NCI-H510A (cell line): ENCODE results near the gene BACE1.
"Not testable (repeated sequence)": the region's sequence is repeated elsewhere in the genome, so short reads cannot be mapped to it uniquely, and the experiment has no call there.

Experiments
- DNase-seq: peaks from one replicate; lab custom pipeline; 2025; lab: John Stamatoyannopoulos, UW

BACE1 gene

DNA sequence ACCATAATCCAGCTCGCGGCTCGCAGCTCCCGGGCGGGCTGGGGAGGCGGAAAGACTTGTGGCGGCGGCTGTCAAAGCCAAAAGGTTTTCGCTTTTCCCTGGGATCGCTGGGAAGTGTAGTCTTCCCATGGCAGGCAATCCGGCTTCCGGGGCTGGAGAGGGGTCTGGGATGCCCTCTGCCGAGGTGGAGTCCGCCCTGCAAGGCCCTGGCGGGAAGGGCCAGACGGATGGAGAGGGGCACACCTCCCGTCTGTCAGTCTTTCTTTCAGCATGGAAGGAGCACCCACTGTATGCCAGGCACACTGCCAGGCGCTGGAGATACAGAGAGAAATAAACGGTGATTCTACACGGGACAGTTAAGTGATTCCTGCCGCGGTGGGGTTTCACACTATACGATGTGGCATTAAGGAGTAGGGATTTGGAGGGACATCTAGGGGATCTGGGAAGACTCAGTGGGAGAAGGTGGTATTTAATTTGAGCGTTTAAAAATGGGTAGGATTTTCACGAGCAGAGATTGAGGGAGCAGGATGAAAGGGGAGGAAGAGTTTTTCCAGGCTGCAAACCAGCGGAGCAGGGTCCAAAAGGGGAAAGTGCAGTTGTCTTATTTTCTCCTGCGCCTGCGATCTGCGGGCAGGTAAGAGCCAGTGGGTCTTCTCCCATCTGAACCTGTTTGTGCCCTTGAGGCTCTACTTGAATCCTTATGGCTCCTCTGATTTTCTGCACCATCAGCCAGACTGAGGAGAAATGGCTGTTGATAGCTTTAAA is at the start of gene BACE1:
Gene BACE1 (minus strand): TSS at position 60 of the 765 bp plus-strand sequence. CDS start 461 bp downstream, outside the sequence.
- peak; percentile 64 for DNase-seq

DNA sequence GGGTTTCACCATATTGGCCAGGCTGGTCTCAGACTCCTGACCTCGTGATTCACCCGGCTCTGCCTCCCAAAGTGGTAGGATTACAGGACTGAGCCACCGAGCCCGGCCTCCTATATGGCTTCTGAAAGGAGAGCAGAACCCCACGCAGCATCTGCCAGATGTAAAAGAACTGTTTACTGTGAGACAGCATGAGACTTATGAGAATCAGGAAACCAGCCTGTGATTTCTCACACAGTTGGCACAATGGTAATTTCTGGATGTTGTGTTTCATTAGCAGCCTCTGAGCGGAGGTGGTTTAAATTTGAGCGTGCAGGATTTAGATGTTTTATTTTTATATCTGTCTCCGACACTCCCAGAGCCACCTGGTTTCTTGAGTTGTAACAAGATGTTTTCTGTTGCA is 45.4 kb upstream of the BACE1 start:
- DNase-seq = no peak

DNA sequence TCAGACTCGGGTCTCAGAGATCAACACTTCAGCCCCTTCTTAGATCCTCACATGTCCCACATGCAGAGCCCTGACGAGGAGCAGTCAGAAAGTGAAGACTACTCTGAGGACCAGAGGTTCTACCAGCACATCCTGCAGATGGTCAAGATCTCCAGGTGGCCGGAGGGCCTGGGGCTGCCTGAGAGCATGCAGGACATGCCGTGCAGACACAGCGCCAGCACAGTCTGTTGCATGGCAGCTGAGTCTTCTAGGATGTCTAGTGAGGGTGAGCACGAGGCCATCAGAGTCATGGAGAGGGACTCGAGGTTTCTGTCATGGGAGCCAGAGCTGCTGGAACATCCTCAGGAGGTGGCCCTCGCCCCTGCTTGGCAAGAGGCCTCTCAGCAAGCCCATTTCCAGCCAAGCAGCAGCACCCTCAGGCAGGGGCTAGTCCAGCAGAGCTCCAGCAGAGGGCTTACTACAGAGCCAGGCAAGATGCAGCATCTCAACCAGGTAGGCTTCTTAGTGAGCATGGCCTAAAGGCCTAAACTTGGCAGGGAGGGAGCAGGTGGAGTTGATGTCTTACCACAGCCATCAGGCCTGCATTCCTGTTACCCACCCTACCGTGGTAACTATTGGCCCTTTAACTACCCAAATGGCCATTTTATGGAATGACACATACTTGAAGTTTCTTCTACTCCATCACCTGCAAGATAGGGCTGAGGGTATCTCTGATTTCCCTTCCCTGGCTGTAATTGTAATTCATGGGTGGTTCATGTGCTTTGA is 40.3 kb upstream of the BACE1 start:
- no peak for DNase-seq

DNA sequence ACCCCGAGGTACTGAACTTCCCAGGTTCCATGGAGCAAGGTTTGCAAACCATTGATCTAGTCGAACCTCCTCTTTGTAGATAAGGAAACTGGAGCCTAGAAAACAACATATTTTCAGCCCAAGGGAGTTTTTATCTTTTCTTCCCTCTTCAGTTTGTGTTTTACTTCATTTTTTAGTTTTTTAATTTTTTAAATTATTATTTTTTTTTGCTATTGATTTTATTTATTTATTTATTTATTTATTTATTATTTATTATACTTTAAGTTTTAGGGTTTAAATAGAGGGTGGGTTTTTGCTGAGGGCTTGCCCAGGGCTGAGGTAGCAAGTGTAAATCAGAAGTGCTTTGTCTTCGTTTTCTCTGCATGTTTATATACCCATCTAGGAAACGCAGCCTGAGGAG is 38.5 kb upstream of the BACE1 start:
- no peak for DNase-seq

DNA sequence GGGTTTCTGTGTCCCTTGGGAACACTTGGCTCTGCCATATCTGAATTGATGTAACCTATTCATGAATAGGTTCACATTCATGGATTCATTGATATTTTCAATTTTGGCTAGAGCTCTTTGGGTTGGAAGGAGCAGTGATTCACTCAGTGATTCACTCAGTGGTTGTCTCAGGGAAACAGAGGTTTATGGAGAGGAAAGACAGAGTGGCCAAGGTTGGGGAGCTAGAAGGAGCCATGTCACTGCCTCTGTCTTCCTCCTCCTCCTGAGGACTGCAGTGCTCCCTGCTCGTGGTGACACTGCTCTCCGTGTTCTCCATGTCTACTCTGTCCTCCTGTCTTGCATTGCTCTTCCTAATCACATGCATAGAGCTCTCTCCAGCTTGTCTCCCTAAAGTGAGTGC is 29.0 kb upstream of the BACE1 start:
- no peak for DNase-seq

DNA sequence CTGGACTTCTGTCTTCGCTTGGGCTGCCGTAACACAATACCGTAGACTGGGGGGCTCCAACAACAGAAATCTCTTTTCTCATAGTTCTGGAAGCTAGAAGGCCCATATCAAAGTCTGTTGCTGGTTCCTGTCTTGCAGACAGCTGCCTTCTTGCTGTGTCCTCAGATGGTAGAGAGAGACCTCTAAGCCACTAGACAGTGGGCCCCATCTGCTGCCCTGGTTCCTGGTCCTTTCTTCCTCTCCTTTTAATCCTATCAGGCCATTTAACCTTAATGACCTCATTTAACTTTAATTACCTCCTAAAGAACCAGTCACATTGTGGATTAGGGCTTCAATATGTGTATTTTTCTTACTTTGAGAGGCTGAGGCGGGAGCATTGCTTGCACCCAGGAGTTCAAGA is 21.0 kb upstream of the BACE1 start:
- DNase-seq = no peak

DNA sequence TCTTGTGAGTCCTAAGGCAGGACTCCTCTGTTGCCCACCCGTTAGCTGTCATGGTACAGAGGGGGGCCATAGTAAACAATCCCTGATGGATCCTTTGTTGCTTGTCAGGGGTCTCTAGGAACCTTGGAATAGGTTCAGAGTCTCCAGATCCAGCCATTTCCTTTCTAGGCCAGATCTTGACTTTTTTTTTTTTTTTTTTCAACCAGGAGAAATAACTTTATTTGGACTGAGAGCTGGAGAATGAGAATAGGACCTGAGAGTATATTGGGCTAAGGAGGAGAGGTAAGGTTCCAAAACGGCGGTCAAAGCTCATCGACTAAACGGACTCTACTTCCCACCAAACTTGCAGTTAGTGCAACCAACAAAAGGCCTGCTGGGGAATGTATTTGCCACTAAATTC is 19.3 kb upstream of the BACE1 start:
- no peak for DNase-seq

DNA sequence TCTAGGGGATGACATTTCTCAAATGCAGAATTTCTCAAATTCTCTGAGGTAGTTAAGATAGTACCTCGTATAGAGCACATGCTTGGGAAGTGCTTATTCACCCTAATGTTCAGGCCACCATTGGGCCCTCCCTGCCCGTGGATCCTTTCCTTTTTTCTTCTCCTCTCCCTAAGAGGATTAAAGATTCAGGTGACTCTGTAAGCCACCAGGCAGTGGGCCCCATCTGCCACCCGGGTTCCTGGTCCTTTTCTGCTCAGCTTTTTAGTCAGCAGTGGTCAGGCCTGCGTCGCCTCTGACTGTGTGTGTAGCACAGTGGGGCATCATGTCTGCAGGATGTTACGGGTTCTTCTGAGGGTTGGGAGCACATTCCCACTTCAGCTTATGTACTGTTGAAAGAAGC is 18.8 kb upstream of the BACE1 start:
- DNase-seq = no peak

DNA sequence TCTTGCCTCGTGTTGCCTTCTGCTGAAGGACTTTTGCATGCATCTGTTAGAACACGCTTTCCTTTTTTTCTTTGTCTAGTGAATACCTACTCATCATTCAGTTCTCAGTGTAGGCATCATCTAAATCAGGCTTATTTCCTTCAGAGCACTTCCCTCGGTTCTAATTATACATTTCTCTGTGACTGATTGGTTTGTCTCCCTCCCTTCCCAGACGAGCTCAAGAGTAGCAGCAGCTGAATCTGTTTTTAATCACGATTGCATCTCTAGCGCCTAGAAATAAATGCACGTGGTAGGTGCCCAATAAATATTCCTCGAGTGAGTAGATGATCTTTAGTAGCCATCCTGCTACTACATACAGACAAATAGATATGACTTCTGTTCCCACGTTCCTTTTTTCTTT is 17.9 kb upstream of the BACE1 start:
- no peak for DNase-seq

DNA sequence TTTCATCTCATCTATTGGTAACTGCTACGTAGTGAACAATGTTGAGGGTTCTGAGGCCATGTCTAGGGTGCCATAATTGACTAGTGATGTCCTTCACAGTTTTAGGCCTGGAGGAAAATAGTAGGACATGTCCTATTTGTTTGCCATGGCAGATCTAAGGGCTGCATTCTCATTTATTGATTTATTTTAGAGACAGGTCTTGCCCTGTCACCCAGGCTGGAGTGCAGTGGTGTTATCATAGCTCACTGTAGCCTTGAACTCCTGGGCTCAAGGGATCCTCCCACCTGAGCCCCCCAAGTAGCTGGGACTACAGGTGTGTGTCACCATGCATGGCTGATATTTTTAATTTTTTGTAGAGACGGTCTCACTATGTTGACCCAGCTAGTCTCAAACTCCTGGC is 16.8 kb upstream of the BACE1 start:
- no peak for DNase-seq

DNA sequence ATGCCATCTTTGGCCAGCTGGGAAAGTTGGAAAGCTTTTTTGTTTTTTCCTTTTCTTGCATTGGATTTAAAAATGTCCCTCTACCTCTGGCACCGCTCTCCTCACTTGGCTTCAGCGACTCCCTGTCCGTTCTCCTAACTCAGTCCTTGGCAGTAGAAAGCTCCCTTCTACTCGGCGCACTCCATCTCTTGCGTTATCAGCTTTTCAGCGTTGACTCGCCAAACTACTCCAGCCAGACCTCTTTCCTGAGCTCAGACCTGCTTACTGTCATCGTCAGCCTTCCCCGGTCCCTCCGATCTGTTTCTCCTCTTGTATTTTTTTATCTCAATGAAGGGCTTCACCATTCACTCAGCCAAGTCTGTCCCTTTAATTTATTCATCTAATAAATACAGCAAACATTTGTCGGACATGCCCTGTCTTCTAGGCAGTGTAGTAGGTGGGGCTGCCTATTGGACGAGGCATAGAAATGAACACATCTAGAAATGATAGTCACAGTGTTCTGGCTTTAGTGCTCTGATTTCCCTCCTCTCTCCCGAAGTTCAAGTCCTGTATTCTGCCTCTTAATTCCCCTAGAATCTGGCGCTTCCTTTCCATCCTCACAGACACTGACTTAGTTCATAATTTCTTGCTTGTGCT is 12.4 kb upstream of the BACE1 start:
- DNase-seq = no peak

DNA sequence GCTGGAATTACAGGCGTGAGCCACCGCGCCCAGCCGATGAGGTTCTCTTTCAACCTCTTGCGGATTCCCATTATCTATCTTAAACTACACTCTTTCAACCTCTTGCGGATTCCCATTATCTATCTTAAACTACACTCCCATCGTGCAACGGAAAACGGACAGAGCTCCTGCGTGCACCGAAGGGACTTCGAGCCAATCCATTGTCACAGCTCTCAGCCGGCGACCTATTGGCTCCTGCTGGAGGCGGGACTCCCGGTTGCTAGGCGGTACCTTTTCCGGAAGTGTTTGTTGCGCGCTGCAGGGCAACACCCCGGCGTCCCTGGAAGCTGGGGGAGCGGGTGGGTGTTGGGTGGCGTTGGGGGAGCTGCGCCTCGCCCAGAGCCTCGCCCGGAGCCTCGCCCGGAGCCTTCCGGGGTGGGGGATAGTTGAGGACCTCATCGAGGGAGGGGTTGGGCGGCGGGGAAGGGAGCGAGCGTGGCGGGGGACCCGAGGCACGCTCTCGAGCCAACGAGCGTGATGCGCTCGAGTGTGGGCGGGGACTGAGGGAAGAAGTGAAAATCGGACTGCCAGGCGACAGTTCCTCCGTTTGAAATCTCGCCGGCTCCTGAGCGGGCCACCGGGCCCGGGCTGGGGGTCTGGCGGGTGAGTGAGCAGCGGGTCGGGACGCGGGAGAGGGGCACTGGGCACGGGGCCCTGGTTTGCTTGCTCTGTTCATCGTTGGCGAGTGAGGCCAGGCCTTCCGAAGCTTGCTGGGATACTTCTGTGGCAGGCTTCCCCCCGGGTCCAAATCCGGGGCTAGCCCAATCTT is 11.7 kb upstream of the BACE1 start, which contains the start of gene CEP164:
Gene CEP164 (plus strand): TSS at position 288 of the 808 bp plus-strand sequence. CDS start 10,733 bp downstream, outside the sequence.
- DNase-seq = peak; percentile 95

DNA sequence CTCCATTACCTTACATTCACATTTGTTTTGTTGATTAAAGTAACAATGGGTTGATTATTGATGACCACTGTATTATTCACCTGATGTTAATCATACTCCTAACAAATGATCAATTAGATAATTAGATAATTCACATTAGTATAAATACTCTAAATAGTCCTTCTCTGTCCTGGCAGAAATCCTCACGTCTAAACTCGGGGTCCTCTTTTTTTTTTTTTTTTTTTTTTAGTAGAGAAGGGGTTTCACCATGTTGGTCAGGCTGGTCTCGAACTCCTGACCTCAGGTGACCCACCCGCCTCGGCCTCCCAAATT is 11.2 kb upstream of the BACE1 start:
- not testable (repeated sequence) for DNase-seq

DNA sequence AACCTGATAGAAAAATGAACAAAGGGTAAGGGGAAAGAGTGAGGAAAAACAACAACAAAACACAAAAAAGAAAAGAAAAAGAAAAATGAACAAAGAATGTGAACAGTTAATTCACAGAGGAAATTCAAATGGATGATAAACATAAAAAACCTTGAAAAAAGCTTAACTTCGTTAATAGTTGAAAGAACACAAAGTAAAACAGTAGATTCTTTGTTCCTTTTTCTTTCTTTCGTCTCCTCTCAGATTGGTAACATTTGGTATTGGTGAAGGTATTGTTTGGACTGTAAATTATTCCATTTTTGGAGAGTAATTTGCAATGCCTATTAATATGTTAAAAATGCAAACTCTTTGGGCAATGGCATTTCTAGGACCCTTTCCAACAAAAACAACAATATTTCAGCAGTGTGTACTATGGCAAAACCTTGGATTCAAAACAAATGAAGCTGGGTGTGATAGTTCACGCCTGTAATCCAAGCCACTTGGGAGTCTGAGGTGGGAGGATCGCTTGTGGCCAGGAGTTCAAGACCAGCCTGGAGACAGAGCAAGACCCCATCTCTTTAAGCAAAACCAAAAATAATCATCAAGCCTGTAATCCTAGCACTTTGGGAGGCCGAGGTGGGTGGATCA is 3.3 kb upstream of the BACE1 start:
- no peak for DNase-seq

DNA sequence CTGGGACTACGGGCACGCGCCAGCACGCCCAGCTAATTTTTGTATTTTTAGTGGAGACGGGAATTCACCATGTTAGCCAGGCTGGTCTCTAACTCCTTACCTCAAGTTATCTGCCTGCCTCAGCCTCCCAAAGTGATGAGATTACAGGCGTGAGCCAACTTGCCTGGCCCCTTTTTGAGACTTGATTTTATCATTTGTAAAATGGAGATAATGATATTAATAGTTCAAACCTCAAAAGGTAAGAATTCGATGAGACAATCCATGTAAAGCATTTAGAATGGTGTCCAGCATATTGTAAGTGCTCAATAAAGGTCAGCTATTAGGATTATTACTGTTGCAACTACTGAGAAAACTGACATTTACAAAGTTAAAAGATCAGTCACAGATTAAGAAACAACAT is 2.7 kb upstream of the BACE1 start:
- DNase-seq = no peak

DNA sequence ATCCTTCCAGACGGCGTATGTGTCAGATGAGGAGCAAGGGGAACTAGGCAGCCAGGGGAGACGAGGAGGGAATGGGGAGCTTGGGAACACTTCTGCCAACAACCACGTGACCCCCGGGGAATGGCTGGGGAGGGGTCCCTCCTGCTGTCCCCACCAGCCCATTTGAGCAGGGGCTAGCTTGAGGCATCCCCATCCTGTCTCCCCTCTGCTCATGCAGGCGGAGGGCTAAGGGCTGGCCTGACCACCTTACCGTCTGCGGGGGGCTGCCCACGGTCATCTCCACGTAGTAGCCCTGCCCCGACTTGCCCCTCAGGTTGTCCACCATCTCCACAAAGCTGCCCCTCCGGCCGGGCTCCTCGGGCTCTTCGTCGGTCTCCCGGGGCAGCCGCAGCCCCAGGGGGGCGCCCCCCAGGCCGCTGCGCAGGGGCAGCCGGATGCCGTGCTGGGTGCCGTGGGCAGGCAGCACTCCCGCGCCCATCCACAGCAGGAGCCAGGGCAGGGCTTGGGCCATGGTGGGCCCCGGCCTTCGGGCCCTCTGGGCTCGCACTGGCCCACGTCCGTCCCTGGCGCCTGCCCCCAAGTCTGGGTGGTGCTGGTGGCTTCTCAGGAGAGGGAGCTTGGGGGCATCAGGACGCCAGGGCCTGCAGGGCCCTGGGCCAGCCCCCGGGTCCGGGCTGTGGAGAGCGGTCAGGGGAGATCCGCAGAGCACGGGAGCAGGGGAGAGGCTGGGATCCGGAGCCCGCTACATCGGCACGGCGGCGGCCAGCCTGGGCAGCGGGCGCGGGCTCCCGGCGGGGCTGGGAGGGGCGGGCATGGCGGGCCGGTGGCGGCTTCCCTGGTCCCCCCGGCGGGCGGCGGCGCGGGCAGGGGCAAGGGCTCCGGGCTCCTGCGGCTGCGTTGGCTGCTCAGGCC is 515 bp downstream of the BACE1 start:
- no peak for DNase-seq

DNA sequence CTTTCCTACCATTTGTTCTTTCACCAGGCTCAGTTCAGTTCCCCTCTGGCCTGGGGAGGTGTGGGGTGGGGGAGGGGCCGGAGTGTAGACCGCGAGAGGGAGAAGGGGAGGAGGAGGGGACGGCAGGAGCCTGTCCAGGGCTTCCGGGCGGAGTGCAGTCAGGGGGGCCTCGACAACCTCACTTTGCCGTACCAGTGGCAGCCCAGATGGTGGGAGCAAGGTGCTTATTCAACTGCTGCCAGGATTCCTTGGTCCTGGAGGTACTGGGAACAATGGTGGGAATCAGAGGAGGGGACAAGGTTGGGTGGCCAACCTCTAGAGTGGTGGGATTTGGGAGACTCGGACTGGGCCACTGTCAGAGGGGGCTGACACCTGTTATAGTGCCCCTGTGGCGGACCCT is 1.2 kb downstream of the BACE1 start:
- DNase-seq = no peak

DNA sequence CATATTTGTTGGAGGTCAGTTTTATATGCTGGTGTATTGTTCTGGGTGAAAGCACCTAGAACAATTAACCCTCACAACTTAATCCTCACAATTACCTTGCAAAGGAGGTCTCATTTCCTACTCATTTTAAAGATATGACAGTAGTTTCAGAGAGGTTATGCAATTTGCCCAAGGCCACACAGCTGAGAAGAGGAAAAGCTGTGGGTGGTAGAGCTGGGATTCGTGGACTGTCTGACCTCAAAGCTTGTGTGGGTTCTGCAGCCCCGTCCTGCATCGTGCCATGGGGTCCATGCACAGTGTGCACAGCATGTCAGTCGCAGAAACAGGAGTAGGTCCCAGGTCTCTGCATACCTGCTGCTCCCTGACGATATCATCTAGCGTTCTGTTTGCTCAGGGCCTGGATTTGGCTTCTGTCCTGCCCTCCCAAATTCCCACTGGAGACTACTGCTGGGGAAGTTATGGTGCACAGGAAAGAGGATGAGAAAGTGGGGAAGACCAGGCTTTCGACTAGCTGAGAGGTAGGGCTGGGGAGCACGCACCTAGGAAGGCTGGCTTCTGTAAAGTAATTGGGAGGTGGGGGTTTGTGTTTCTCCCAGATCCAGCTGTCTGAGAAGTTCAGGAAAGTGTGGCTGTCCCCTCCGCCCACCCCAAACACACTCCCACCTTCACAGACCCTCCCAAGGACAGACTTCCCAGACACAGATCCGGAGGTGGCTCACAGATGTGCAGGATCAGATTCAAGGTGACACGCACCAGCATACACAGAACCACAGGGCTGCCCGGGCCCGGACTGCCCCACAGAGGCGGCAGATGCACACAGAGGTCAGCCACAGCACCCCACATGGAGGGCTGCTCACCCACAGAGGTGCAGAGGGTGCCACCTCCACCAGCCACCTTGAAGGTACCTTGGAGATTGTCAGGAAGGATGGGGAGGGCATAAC is 2.0 kb downstream of the BACE1 start:
- DNase-seq = no peak

DNA sequence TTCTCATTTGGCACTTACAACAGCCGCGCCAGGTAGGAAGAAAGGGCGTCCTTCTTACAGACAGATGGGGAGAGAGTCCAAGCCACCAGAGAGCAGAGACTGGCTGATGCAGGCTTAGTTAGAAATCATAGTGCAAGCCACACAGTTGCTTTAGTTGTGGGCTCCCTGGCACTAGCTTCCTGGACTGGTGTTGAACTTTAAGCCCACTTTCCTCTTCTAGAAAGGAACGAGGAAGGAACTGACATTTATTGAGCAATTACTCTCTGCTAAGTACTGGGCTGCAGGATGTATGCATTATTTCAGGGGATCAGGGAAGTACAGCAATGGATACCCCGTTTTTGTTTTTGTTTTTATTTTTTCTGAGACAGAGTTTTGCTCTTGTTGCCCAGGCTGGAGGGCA is 3.0 kb downstream of the BACE1 start:
- DNase-seq = no peak

DNA sequence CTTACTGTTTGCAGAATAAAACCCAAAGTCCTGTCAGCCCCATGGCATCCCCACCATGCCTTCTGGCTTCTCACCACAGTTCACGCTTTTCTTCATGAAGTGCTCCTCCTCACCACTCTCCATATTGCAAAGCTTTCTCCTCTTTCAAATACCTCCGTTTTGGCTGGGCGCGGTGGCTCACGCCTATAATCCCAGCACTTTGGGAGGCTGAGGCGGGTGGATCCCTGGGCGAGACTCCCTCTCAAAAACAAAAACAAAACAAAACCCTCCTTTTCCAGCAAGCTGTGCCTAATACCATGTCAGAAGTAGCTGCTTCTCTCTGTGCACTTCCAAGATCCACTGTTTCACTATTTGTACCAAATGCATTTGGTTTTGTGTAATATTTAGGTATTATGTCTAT is 6.7 kb downstream of the BACE1 start:
- no peak for DNase-seq
